Upper lobe of left lung (tissue), 6 donors: ENCODE measurements around the gene CAPN6. TPM values are rescaled to one million over a fixed set of nuclear protein-coding genes. Genes with fewer than 3 reads are reported as not detected.

ENCODE experiments used
- ATAC-seq, 2 donors: fragments of 200-7000 bp; cut with Tn5 transposase; one replicate each; pipeline ENCODE4 v1.9.1; 2022; ENCODE audit warnings: mild to moderate bottlenecking in 2 of 2, moderate library complexity in 2 of 2; ENCODE audit not compliant: low FRiP score in 2 of 2
- DNase-seq, 2 donors: peaks; one replicate each; pipeline ENCODE4 v3.0.0-alpha.2; 2019 to 2020
- H3K27ac ChIP-seq, 4 donors: fragments of 200-600 bp; sonication (generic); one replicate each; pipeline ENCODE4 v1.5.1; 2016 to 2019
- H3K27me3 ChIP-seq, 4 donors: fragments of 200-600 bp; sonication (generic); one replicate each; pipeline ENCODE4 v1.5.1; 2017 to 2019
- H3K36me3 ChIP-seq, 4 donors: fragments of 200-600 bp; sonication (generic); one replicate each; pipeline ENCODE4 v1.5.1; 2016 to 2019
- H3K4me1 ChIP-seq, 4 donors: fragments of 200-600 bp; sonication (generic); one replicate each; pipeline ENCODE4 v1.5.1; 2018 to 2019
- H3K4me3 ChIP-seq, 4 donors: fragments of 200-600 bp; sonication (generic); one replicate each; pipeline ENCODE4 v1.5.1; 2017 to 2019; ENCODE audit warnings: mild to moderate bottlenecking in 2 of 4, moderate library complexity in 1 of 4
- H3K9me3 ChIP-seq, 4 donors: fragments of 200-600 bp; sonication (generic); one replicate each; pipeline ENCODE4 v1.5.1; 2018 to 2019
- CTCF ChIP-seq, 6 experiments: fragments of 450-650 bp in 4 of 6; fragments of 200-600 bp in 2 of 6; sonication (generic) in 2 of 6; IDR thresholded peaks; one replicate each; pipeline ENCODE4 v1.5.1; 2016 to 2019; ENCODE audit warnings: antibody characterized with exemption in 6 of 6
- EP300 ChIP-seq, 4 donors: sonication (generic); formaldehyde crosslinking; IDR thresholded peaks; one replicate each; pipeline ENCODE4 v1.5.1; 2017; ENCODE audit warnings: antibody characterized with exemption in 4 of 4, control low read depth in 2 of 4
- POLR2A ChIP-seq, 4 donors: fragments of 450-650 bp; IDR thresholded peaks; one replicate each; pipeline ENCODE4 v1.5.1; 2016 to 2017; ENCODE audit warnings: antibody characterized with exemption in 4 of 4, mild to moderate bottlenecking in 2 of 4
- POLR2AphosphoS5 ChIP-seq, 2 donors: sonication (generic); formaldehyde crosslinking; IDR thresholded peaks; one replicate each; pipeline ENCODE4 v1.5.1; 2017; ENCODE audit warnings: antibody characterized with exemption in 2 of 2
- WGBS, 2 donors: methylation state at CpG; one replicate each; pipeline ENCODE4 v1.1.5; 2017 to 2018; 5-methylcytosine and 5-hydroxymethylcytosine counted together
- total RNA-seq, 6 donors: library from RNA; depleted of rRNA in 4 of 6; stranded (reverse); fragments of >200 nt in 4 of 6; gene quantifications; one replicate each; pipeline versions ENCODE4 v1.1.0 to v1.2.1, GENCODE V29; 2016 to 2021
- donor health status: DM: no; HTN: no; CAD: no; lungs with moderate emphysema.
- donor health status: DM: no; HTN: yes; CAD: no; lungs with severe emphysema.

Gene CAPN6
- total RNA-seq, result under 1 TPM in 4 of 6 donors, not detected in 2; 0.20 to 0.69 (median 0.43) TPM

GRCh38 chrX:111270339-111270738 lies at the start of gene CAPN6:
TSS of gene CAPN6 (minus strand) at chrX:111270483. CDS start at chrX:111263936, 6,547 bp downstream.
- Histone ChIP-seq H3K4me3 (no peak within 1 kb of the TSS), H3K27me3 (no peaks in the 10 kb centered on the region), H3K9me3 (no peaks in the 10 kb centered on the region), H3K36me3 (no peaks in the 10 kb centered on the region), H3K27ac (no peak within 1 kb of the TSS), H3K4me1 (no peaks in the 10 kb centered on the region)
- 42 to 80% methylated on average over 3 to 8 of the region's 8 CpGs for WGBS, 2 donors
- TF ChIP-seq CTCF (IDR thresholded peaks at IDR 0.05) (no peak), EP300 (IDR thresholded peaks at IDR 0.05) (no peak), POLR2A (IDR thresholded peaks at IDR 0.05) (no peak), POLR2AphosphoS5 (IDR thresholded peaks at IDR 0.05) (no peak)
- ATAC-seq, result no peak
- DNase-seq, result peak in 1 of 2 donors; percentile 20

- no peaks in the 10 kb centered on the region for H3K9me3 ChIP-seq
- no peak for DNase-seq
- H3K36me3 ChIP-seq, result no peaks in the 10 kb centered on the region
- TF ChIP-seq POLR2A (IDR thresholded peaks at IDR 0.05), result no peak
- TF ChIP-seq CTCF (IDR thresholded peaks at IDR 0.05), result no peak
- TF ChIP-seq EP300 (IDR thresholded peaks at IDR 0.05), result no peak
- TF ChIP-seq POLR2AphosphoS5 (IDR thresholded peaks at IDR 0.05), result no peak
- no peaks in the 10 kb centered on the region for H3K4me1 ChIP-seq
- no peak overlapping the region for H3K4me3 ChIP-seq
- H3K27me3 ChIP-seq, result no peaks in the 10 kb centered on the region
- ATAC-seq, result no peak
- 46 to 73% methylated on average over 4 of the region's 4 CpGs for WGBS, 2 donors
- H3K27ac ChIP-seq, result no peak overlapping the region
Observed at GRCh38 chrX:111319451-111319850, 49.2 kb upstream of the CAPN6 start.

GRCh38 chrX:111318901-111319300 lies 48.6 kb upstream of the CAPN6 start:
- no peaks in the 10 kb centered on the region for H3K9me3 ChIP-seq
- no peak overlapping the region for H3K4me3 ChIP-seq
- TF ChIP-seq POLR2A (IDR thresholded peaks at IDR 0.05) (no peak), POLR2AphosphoS5 (IDR thresholded peaks at IDR 0.05) (no peak), EP300 (IDR thresholded peaks at IDR 0.05) (no peak), CTCF (IDR thresholded peaks at IDR 0.05) (no peak)
- H3K36me3 ChIP-seq, result no peaks in the 10 kb centered on the region
- H3K27ac ChIP-seq, result no peak overlapping the region
- DNase-seq (no peak), ATAC-seq (no peak)
- H3K27me3 ChIP-seq, result no peaks in the 10 kb centered on the region
- no peaks in the 10 kb centered on the region for H3K4me1 ChIP-seq

- no peak for DNase-seq
- H3K27ac ChIP-seq, result no peak overlapping the region
Observed at GRCh38 chrX:111309083-111309482, 38.8 kb upstream of the CAPN6 start.

More at GRCh38 chrX:111309083-111309482, 38.8 kb upstream of the CAPN6 start:
- no peaks in the 10 kb centered on the region for H3K4me1 ChIP-seq
- no peak for TF ChIP-seq POLR2AphosphoS5 (IDR thresholded peaks at IDR 0.05)
- TF ChIP-seq EP300 (IDR thresholded peaks at IDR 0.05), result no peak
- TF ChIP-seq CTCF (IDR thresholded peaks at IDR 0.05), result no peak
- no peak for TF ChIP-seq POLR2A (IDR thresholded peaks at IDR 0.05)
- no peaks in the 10 kb centered on the region for H3K36me3 ChIP-seq
- no peak for ATAC-seq
- no peaks in the 10 kb centered on the region for H3K9me3 ChIP-seq
- no peaks in the 10 kb centered on the region for H3K27me3 ChIP-seq
- H3K4me3 ChIP-seq, result no peak overlapping the region
- WGBS, 2 donors, result 67 to 81% methylated on average over 2 of the region's 2 CpGs
